GM18909 (cell line): ENCODE results near the gene IRS1.

Experiments used
- ATAC-seq: cut with Tn5 transposase; IDR thresholded peaks from one replicate; pipeline ENCODE4 v1.9.1; 2021; ENCODE audit warnings: mild to moderate bottlenecking; ENCODE audit not compliant: unreplicated experiment, poor library complexity

The IRS1 gene

DNA sequence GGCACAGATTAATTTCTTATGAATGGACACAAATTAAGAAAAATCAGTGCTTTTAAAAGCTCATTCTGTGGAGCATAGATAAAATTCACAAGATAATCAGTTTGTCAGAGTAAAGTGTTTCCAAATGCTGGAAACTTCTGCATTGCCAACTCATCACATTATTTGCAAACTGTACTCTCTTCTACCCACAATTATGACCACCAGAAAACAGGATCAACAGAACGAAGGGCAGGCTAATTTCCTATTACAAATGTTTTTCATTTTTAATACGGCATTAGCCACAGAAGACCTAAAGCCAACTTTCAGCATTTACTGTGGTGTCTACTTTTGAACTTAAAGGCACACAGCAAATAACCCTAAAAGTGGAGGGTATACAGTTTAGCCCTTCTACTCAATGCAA is 6.0 kb downstream of the IRS1 start:
- ATAC-seq: no peak

DNA sequence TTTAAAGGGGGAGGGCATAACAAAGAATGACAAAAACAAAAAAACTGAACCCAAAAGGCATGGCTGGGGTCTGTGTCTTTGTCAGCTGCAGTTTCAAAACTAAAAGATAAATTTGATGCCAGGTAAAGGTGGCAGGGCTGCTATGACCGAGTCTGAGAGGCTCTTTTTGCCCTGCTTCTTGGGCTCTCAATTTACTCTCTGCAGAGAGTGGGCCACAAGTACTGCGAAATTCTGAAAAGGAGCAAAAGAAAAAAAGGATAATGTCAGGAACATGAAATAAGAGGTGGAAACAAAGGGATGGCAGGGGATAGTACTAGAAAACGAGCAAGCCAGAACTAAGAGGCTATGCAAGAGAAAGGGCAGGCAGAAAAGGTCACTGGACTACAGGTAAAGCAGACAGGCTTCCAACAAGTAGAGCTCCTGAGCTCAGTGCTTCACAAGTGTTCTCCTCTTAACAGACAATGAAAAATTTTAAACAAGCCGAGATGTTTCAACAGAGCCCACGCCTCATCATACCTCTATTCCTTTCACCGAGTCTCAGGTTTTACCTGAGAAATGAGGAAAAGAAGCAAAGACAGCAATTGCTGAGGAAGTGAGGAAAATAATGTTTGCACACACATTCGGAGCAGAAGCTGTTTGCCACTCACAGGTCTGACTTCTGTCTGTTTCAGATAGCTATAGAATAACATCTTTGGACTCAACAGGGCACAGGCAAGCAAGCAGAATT is 7.3 kb downstream of the IRS1 start:
- no peak for ATAC-seq

DNA sequence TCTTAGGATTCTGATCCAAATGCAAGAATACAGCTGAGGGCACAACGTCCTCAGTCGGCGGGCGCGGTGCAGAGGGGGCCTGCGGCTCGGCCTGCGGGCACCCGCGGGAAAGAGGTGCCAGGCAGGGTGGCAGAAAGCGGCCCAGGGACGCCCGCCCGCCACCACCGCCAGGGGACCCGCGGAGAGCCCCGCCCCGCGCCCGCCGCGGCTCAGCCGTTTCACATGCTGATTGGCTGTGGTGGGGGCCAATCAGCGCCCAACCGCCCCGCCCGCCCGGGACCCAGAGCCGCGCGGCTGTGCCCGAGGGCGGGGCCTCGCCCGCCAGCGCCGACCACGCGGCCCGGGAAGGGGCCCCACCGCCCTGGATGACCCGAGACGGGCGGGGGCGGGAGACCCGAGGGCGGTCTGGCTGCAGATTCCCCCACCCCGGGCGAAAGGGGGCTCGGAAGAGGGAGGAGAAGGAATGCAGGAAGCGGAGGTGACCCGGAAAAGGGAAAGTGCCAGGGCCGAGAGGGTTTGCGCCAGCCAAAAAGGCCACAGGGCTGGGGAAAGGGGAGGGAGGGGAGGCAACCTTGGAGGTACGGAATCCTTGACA is 8.0 kb downstream of the IRS1 start:
- ATAC-seq: peak; percentile 98

DNA sequence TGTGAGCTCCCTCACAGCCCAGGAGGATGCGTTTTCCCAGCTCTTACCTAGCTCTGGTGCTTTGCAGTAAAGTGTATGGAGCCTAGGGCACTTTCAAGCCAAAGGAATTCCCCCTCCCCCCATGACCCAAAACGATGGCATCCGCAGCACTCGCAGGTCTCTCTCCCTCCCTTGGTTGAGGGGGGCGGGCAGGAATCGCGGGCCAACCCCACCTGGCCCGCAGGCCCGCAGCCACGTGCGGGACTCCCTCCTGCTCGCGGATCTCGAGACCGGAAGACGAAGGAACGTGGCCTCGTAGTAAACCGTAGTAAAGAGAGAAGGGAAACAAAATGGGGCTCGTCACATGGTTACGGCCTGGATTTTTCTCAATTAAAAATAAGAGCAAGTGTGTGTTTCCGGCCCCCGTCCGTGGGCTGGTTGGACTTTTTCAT is 8.5 kb downstream of the IRS1 start:
- ATAC-seq: peak; percentile 68

DNA sequence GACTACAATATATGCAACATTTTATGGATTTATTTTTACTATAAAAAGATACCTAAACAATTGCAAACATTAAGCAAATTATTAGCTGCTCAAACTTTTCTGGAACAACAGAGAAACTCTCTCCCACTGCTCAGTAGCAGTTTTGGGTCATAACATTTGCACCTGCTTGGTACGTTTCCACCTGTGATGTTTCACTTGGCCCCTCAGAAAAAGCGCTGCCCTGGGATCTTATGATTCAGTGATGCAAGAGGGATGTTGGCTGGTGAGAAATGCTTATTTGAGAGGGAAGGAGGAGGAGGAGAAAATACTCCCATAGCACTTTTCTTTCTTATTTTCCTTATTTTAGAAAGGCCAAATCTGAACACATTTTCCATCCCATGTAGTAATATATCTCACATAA is 9.2 kb downstream of the IRS1 start:
- ATAC-seq: no peak

- no peak for ATAC-seq
These were observed 9.6 kb downstream of the IRS1 start for GRCh38 chr2:226790011-226790410.

- no peak for ATAC-seq
These were observed 10.6 kb downstream of the IRS1 start for GRCh38 chr2:226788881-226789490.

DNA sequence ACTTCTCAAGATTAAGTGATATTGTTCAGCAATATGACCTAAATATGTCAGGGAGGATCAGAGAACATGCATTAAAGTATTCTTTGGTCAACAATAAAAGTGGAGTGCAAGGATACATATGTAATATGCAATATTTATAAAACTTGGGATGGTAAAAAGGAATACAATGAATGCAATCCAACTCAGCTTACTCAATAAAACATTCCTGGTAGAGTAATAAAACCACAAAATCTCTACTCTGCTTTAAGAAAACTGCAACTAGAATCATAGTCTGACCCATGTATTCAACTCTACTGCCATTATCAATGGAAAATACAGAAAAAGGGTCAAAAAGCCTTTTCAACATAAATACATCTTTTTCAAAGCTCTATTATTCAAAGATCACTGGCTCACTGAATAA is 11.6 kb downstream of the IRS1 start:
- no peak for ATAC-seq

GRCh38 chr2:226783885-226784284 is 15.7 kb downstream of the IRS1 start:
- ATAC-seq: no peak

- ATAC-seq: no peak
These were observed 17.4 kb downstream of the IRS1 start for GRCh38 chr2:226782092-226782713.

GRCh38 chr2:226780431-226780830 is 19.2 kb downstream of the IRS1 start:
- ATAC-seq: no peak

DNA sequence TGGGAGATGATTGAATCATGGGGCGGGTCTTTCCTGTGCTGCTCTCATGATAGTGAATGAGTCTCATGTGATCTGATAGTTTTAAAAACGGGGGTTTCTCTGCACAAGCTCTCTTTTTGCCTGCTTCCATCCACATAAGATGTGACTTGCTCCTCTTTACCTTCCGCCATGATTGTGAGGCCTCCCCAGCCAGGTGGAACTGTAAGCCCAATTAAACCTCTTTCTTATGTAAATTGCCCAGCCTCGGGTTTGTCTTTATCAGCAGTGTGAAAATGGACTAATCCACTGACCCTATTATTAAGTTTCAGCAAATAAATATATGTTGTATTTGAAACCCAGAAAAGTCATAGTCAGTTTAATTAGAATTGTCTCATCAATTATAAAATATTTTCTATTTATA is 22.0 kb downstream of the IRS1 start:
- ATAC-seq: no peak

DNA sequence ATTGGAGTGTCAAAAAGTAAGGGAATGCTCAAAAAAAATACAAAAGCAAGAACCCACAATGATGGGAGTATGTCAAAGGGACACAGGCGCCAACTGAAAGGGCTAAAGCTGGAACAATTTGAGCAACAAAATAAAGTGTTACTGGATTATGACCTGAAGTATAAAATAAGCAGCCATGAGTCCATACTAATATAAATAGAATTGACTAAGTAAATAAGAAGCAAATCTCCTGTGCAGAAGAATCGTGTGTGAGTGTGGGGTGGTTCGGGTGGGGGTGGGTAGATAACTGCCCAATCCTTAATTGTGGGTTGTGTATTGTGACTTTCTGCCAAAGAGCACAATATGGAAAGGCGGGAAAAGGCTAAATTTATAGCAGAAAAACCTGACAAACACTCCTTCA is 23.5 kb downstream of the IRS1 start:
- no peak for ATAC-seq

DNA sequence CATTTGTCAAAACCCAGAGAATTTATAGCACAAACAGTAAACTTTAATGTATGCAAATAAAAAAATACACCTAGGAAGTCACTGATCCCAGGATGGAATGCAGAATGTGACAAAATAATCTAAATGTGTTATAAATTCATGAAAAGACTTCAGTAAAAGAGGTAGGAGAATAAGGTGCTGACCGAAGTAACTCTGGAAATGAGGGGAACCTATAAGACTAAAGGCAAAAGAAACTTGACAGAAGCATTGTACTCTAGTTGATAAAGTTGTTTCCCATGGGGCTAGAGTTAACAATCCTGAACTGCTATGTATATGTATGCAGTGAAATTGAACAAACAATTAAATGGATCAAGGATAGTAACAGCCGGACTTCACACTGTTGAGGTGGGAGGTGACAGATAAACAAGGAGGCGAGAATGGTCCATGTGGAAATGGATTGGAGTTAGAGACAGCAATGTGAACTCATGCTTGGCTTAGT is 24.5 kb downstream of the IRS1 start:
- no peak for ATAC-seq

DNA sequence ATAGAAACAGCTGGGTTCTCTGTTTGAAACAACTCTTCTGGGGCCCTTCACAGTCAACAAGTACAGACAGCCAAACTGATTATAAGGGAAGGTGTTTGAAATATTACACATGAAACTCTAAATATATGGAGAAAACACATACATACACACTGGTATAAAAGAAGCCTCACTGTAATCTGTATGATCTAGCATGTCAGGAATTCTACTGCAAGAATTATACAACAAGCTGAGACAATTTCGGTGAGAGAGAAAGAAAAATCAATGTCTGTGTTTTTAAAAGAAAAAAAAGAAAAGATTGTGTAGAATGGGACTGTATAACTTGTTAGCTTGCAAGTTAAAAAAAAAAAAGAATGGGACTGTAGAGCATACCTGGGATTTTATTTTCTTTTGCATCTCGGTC is 26.3 kb downstream of the IRS1 start:
- ATAC-seq: peak; percentile 32

GRCh38 chr2:226772389-226773179 is 27.0 kb downstream of the IRS1 start:
- peak; percentile 98 for ATAC-seq

DNA sequence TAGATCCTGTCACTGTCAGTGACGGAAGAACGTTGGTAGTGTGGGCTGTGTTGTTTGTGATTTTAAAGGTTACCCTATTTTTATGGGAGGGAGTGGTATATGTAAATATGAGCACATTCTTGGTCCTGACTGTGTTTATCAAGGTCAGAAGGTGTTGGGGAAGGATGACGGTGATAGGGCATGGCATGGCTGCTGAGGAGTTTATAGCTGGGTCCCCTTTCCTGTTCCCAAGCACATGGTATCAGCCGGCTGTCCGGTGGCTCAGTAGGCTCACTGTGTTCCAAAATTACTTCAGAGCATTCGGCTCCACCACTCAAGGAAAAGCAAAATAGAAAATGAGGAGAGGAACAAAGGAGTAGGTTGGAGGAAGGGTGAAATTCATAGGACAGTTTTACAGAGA is 28.6 kb downstream of the IRS1 start:
- ATAC-seq: no peak

DNA sequence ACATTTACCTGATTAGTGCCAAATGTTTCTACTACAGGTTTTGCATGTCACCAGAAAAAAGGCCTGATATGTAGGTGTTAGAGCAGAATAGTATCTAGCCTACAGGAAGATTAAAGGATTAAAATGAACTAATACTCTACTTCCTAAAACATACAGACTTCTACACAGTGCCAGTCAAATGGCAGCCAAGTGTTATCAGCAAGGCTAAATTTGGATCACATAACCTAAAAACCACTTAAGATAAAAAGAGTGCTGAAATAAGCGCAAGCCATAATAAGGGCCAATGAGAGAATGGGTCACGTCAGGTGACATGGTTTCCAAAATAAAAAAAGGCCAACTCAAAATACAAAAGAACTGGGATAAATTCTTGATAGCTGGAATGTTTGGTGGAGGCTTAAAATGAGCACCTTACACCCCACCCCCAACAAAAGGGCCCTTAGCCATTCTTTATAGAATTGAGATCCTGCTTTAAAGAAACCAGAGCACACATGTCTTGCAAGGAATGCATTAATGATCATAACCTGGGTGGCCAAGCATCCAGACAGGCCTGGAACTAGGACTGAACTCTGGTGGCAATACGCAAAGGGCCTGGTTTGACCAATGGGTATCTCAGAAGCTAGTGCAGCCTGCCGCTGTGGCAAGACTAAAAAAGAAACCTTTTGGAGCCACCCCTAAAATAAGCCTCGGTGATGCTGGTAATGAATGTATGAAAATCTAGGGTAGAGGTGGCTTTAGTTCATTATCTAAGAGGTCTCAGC is 32.4 kb downstream of the IRS1 start:
- ATAC-seq: no peak

- ATAC-seq: no peak
These were observed 33.1 kb downstream of the IRS1 start for GRCh38 chr2:226766352-226767055.
